ENCODE data around the gene ST7L. TPM values are rescaled to one million over a fixed set of nuclear protein-coding genes. Genes with fewer than 3 reads are reported as not detected.
A peak's percentile ranks its signal among the peaks of the same experiment; 100 is the strongest.
"Not testable (repeated sequence)": the region's sequence is repeated elsewhere in the genome, so short reads cannot be mapped to it uniquely, and the experiment has no call there.

The ST7L gene
- total RNA-seq, 1 experiment from 2014 or later: 13.6 TPM

DNA sequence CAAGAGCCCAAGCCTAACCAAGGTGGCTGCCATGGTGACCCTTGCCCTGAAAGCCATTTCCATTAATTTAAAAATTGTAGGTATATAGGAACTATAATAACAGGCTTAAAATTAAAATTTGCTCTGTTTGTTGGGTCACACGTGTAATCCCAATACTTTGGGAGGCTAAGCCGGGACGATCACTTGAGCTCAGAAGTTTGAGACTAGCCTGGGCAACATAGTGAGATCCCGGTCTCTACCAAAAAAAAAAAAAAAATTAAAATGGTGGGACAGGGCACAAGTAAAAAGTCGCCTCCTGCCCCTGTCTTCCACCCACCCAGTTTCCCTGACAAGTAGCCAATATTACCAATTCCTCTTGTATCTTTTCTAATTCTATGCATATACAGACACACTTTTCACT, 7.3 kb upstream of the ST7L start:
- intact Hi-C loops (cut with micrococcal nuclease; ENCODE audit: unreplicated experiment): no loop called here
- peaks cover 14% of the 10 kb centered on the region for H3K4me1 Mint-ChIP-seq (ENCODE audit: low read depth, unreplicated experiment)
- H3K27me3 Mint-ChIP-seq (ENCODE audit: insufficient read depth, unreplicated experiment): no peaks in the 10 kb centered on the region
- DNase-seq: no peak
- ChIA-PET CTCF (no interaction called here), POLR2A (no interaction called here)
- H3K27ac Mint-ChIP-seq (ENCODE audit: unreplicated experiment): no peak overlapping the region
- Histone ChIP-seq H3K36me3 (ENCODE audit: control insufficient read depth, insufficient read depth, low read length) (no peaks in the 10 kb centered on the region; the same call in 1 of the 2 replicates), H3K4me1 (no peaks in the 10 kb centered on the region), H3K9me3 (no peaks in the 10 kb centered on the region), H3K4me3 (ENCODE audit: low read depth, low read length) (no peak overlapping the region), H3K27me3 (replicated peaks; ENCODE audit: control insufficient read depth, insufficient read depth, low read length) (no peaks in the 10 kb centered on the region)
- peaks cover 12% of the 10 kb centered on the region for H3K36me3 Mint-ChIP-seq (ENCODE audit: insufficient read depth, unreplicated experiment)
- no peak overlapping the region for H3K4me3 Mint-ChIP-seq (ENCODE audit: unreplicated experiment)
- no peaks in the 10 kb centered on the region for H3K9me3 Mint-ChIP-seq (ENCODE audit: unreplicated experiment)
- TF ChIP-seq, protein P1, sequence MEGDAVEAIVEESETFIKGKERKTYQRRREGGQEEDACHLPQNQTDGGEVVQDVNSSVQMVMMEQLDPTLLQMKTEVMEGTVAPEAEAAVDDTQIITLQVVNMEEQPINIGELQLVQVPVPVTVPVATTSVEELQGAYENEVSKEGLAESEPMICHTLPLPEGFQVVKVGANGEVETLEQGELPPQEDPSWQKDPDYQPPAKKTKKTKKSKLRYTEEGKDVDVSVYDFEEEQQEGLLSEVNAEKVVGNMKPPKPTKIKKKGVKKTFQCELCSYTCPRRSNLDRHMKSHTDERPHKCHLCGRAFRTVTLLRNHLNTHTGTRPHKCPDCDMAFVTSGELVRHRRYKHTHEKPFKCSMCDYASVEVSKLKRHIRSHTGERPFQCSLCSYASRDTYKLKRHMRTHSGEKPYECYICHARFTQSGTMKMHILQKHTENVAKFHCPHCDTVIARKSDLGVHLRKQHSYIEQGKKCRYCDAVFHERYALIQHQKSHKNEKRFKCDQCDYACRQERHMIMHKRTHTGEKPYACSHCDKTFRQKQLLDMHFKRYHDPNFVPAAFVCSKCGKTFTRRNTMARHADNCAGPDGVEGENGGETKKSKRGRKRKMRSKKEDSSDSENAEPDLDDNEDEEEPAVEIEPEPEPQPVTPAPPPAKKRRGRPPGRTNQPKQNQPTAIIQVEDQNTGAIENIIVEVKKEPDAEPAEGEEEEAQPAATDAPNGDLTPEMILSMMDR (IDR thresholded peaks at IDR 0.05; ENCODE audit: insufficient read depth in 1 of 2, low read depth in 1 of 2, low read length in 1 of 2, severe bottlenecking in 1 of 2, unreplicated experiment in 1 of 2): no peak
- no TSS peak for BruUV-seq (replicated peaks)

DNA sequence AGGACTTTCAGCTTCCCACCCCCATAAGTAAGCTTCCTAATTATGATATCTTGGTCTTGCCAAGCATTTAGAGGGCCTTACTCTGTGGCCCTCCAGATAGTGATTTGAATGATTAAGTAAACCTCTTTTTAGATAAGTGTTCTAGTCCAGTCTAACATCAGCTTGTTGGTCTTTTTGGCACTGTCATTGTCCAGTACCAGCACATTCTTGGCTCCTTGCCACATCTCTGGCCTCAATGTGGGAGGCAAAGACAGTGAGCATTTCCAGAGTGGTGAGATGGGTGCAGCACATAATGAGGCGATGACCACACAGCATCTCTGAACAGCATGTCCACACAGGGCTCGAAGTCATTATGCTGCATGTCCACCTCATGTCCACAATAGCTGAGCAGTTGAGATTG, 6.8 kb upstream of the ST7L start:
- H3K9me3 Mint-ChIP-seq (ENCODE audit: unreplicated experiment): no peaks in the 10 kb centered on the region
- no peaks in the 10 kb centered on the region for H3K27me3 Mint-ChIP-seq (ENCODE audit: insufficient read depth, unreplicated experiment)
- peaks cover 12% of the 10 kb centered on the region for H3K36me3 Mint-ChIP-seq (ENCODE audit: insufficient read depth, unreplicated experiment)
- intact Hi-C loops (cut with micrococcal nuclease; ENCODE audit: unreplicated experiment): no loop called here
- H3K27me3 ChIP-seq (replicated peaks; ENCODE audit: control insufficient read depth, insufficient read depth, low read length): no peaks in the 10 kb centered on the region
- H3K27ac Mint-ChIP-seq (ENCODE audit: unreplicated experiment): no peak overlapping the region
- DNase-seq: no peak
- TF ChIP-seq, protein P1 (IDR thresholded peaks at IDR 0.05; ENCODE audit: insufficient read depth in 1 of 2, low read depth in 1 of 2, low read length in 1 of 2, severe bottlenecking in 1 of 2, unreplicated experiment in 1 of 2): no peak
- no peak overlapping the region for H3K4me3 ChIP-seq (ENCODE audit: low read depth, low read length)
- peaks cover 14% of the 10 kb centered on the region for H3K4me1 Mint-ChIP-seq (ENCODE audit: low read depth, unreplicated experiment)
- no peaks in the 10 kb centered on the region for H3K9me3 ChIP-seq
- ChIA-PET CTCF (no interaction called here), POLR2A (no interaction called here)
- no peak overlapping the region for H3K4me3 Mint-ChIP-seq (ENCODE audit: unreplicated experiment)
- no TSS peak for BruUV-seq (replicated peaks)
- H3K36me3 ChIP-seq (ENCODE audit: control insufficient read depth, insufficient read depth, low read length): no peaks in the 10 kb centered on the region; the same call in 1 of the 2 replicates
- no peaks in the 10 kb centered on the region for H3K4me1 ChIP-seq

DNA sequence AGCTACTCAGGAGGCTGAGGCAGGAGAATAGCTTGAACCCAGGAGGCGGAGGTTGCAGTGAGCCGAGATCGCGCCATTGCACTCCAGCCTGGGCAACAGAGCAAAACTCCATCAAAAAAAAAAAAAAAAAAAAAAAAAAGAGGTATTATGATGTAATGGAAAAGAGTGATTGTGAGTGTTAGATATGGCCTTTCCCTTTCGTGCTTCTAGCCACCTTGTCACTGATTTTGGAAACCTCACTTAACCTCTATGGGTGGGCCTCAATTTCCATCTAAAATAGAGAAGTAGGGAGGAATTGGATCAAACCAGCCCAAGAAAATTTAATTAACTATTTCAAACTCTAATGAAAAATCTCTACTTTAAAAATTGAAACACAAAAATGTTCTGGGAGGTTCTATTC, 5.6 kb upstream of the ST7L start:
- H3K36me3 ChIP-seq (ENCODE audit: control insufficient read depth, insufficient read depth, low read length); BruUV-seq (replicated peaks); POLR2A ChIA-PET; H3K27ac Mint-ChIP-seq (ENCODE audit: unreplicated experiment); H3K4me3 ChIP-seq (ENCODE audit: low read depth, low read length); H3K9me3 Mint-ChIP-seq (ENCODE audit: unreplicated experiment); H3K27me3 Mint-ChIP-seq (ENCODE audit: insufficient read depth, unreplicated experiment); H3K27me3 ChIP-seq (replicated peaks; ENCODE audit: control insufficient read depth, insufficient read depth, low read length); H3K4me3 Mint-ChIP-seq (ENCODE audit: unreplicated experiment); H3K4me1 ChIP-seq; intact Hi-C loops (cut with micrococcal nuclease; ENCODE audit: unreplicated experiment); DNase-seq; H3K9me3 ChIP-seq; CTCF ChIA-PET: not testable (repeated sequence)
- peaks cover 12% of the 10 kb centered on the region for H3K36me3 Mint-ChIP-seq (ENCODE audit: insufficient read depth, unreplicated experiment)
- H3K4me1 Mint-ChIP-seq (ENCODE audit: low read depth, unreplicated experiment): peaks cover 14% of the 10 kb centered on the region

DNA sequence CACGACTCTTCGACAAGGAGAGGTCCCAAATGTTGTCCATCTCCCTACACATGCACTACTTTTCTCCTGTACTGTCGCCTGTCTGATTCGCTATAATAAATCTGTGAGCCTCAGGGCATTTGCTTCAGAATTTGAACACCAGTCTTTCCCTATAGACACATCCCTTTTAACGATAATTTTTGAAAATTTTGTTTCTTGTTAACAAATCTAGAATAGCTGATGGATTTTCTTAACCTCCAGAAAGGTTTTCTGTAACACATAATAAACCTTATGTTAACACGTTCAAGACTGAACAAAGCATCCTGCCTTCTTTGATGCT, 1.4 kb upstream of the ST7L start:
- no peak for DNase-seq
- no peaks in the 10 kb centered on the region for H3K4me1 Mint-ChIP-seq (ENCODE audit: low read depth, unreplicated experiment)
- Histone ChIP-seq H3K27me3 (replicated peaks; ENCODE audit: control insufficient read depth, insufficient read depth, low read length) (no peaks in the 10 kb centered on the region), H3K36me3 (ENCODE audit: control insufficient read depth, insufficient read depth, low read length) (no peaks in the 10 kb centered on the region), H3K4me3 (ENCODE audit: low read depth, low read length) (peak overlapping the region; percentile 95), H3K4me1 (no peaks in the 10 kb centered on the region), H3K9me3 (no peaks in the 10 kb centered on the region)
- H3K27ac Mint-ChIP-seq (ENCODE audit: unreplicated experiment): peak overlapping the region; percentile 98
- CTCF ChIA-PET: no interaction called here
- peak overlapping the region; percentile 98 for H3K4me3 Mint-ChIP-seq (ENCODE audit: unreplicated experiment)
- no peaks in the 10 kb centered on the region for H3K27me3 Mint-ChIP-seq (ENCODE audit: insufficient read depth, unreplicated experiment)
- TF ChIP-seq, protein P1 (IDR thresholded peaks at IDR 0.05; ENCODE audit: insufficient read depth in 1 of 2, low read depth in 1 of 2, low read length in 1 of 2, severe bottlenecking in 1 of 2, unreplicated experiment in 1 of 2): no peak
- TSS peak; percentile 46 for BruUV-seq (replicated peaks)
- intact Hi-C loops (cut with micrococcal nuclease; ENCODE audit: unreplicated experiment): no loop called here
- H3K9me3 Mint-ChIP-seq (ENCODE audit: unreplicated experiment): no peaks in the 10 kb centered on the region
- POLR2A ChIA-PET: no interaction called here
- H3K36me3 Mint-ChIP-seq (ENCODE audit: insufficient read depth, unreplicated experiment): peaks cover 13% of the 10 kb centered on the region

All from Caco-2 (cell line).